GM23338 (cell line): ENCODE measurements around the gene CENPN. TPM values are rescaled to one million over a fixed set of nuclear protein-coding genes. Genes with fewer than 3 reads are reported as not detected.

ENCODE experiments used
- ATAC-seq: fragments of 200-7000 bp; cut with Tn5 transposase; 3 replicates; pipeline ENCODE4 v1.9.1; 2020
- DNase-seq: peaks from one replicate; pipeline ENCODE4 v3.0.0-alpha.2; 2015; ENCODE audit warnings: low spot score
- H2AFZ ChIP-seq: fragments of 200-600 bp; sonication (generic); 2 replicates; pipeline ENCODE4 v1.8.0; 2016; ENCODE audit warnings: antibody characterized with exemption, mild to moderate bottlenecking, moderate library complexity
- H3F3A ChIP-seq: fragments of 200-600 bp; sonication (generic); replicated peaks from 2 replicates; pipeline ENCODE4 v1.8.0; 2017; ENCODE audit warnings: antibody characterized with exemption, mixed run types, low read depth
- H3K27ac ChIP-seq: fragments of 200-600 bp; sonication (generic); 2 replicates; pipeline ENCODE4 v1.6.1; 2016; ENCODE audit warnings: low read depth
- H3K27me3 ChIP-seq: fragments of 200-600 bp; sonication (generic); 2 replicates; pipeline ENCODE4 v1.8.0; 2016; ENCODE audit warnings: mild to moderate bottlenecking, mixed run types, moderate library complexity; ENCODE audit not compliant: insufficient read depth
- H3K36me3 ChIP-seq: fragments of 200-600 bp; sonication (generic); 2 replicates; pipeline ENCODE4 v1.8.0; 2016; ENCODE audit warnings: mild to moderate bottlenecking; ENCODE audit not compliant: insufficient read depth
- H3K4me1 ChIP-seq: fragments of 200-600 bp; sonication (generic); 2 replicates; pipeline ENCODE4 v1.8.0; 2016; ENCODE audit warnings: mild to moderate bottlenecking, moderate library complexity; ENCODE audit not compliant: insufficient read depth
- H3K4me2 ChIP-seq: fragments of 200-600 bp; sonication (generic); 2 replicates; pipeline ENCODE4 v1.7.1; 2017; ENCODE audit warnings: mixed run types
- H3K4me3 ChIP-seq: fragments of 200-600 bp; sonication (generic); 2 replicates; pipeline ENCODE4 v1.6.1; 2016; ENCODE audit warnings: mixed run types
- H3K79me2 ChIP-seq: fragments of 200-600 bp; sonication (generic); replicated peaks from 2 replicates; pipeline ENCODE4 v1.8.0; 2017; ENCODE audit warnings: mild to moderate bottlenecking; ENCODE audit not compliant: insufficient read depth
- H3K9me2 ChIP-seq: fragments of 200-600 bp; sonication (generic); 2 replicates; pipeline ENCODE4 v1.8.0; 2017; ENCODE audit not compliant: insufficient read depth
- H4K20me1 ChIP-seq: fragments of 200-600 bp; sonication (generic); replicated peaks from 2 replicates; pipeline ENCODE4 v1.8.0; 2017; ENCODE audit warnings: mild to moderate bottlenecking; ENCODE audit not compliant: insufficient read depth
- H3K27ac Mint-ChIP-seq: 2 replicates; pipeline ENCODE4 v1.8.0; 2020; ENCODE audit warnings: inconsistent platforms, mild to moderate bottlenecking, moderate library complexity, mixed read lengths
- H3K27me3 Mint-ChIP-seq: 3 replicates; pipeline ENCODE4 v1.8.0; 2022; ENCODE audit warnings: low read depth, mild to moderate bottlenecking, moderate library complexity, mixed read lengths, inconsistent platforms; ENCODE audit not compliant: insufficient read depth, poor library complexity
- H3K36me3 Mint-ChIP-seq: 3 replicates; pipeline ENCODE4 v1.8.0; 2021; ENCODE audit warnings: low read depth, mild to moderate bottlenecking, inconsistent platforms, moderate library complexity, mixed read lengths
- H3K4me1 Mint-ChIP-seq: 3 replicates; pipeline ENCODE4 v1.8.0; 2020; ENCODE audit warnings: mild to moderate bottlenecking, inconsistent platforms, mixed read lengths
- H3K4me3 Mint-ChIP-seq: 3 replicates; pipeline ENCODE4 v1.8.0; 2021; ENCODE audit warnings: moderate library complexity, mild to moderate bottlenecking, inconsistent platforms, mixed read lengths
- H3K9me3 Mint-ChIP-seq: 3 replicates; pipeline ENCODE4 v1.8.0; 2020; ENCODE audit warnings: moderate library complexity, mild to moderate bottlenecking, inconsistent platforms, mixed read lengths
- CREB1 ChIP-seq: fragments of 250-450 bp; sonication (Bioruptor Pico); IDR thresholded peaks from 2 replicates; pipeline ENCODE4 v1.5.0; 2020; ENCODE audit warnings: low read depth, mild to moderate bottlenecking, moderate library complexity
- EZH2 ChIP-seq: fragments of 200-600 bp; sonication (generic); IDR thresholded peaks from one replicate; pipeline ENCODE4 v1.8.0; 2017; ENCODE audit warnings: antibody characterized with exemption, mild to moderate bottlenecking, low read depth; ENCODE audit not compliant: unreplicated experiment
- EZH2phosphoT487 ChIP-seq: fragments of 200-600 bp; sonication (generic); IDR thresholded peaks from one replicate; pipeline ENCODE4 v1.8.1; 2018; ENCODE audit warnings: antibody characterized with exemption; ENCODE audit not compliant: unreplicated experiment
- JUNB ChIP-seq: IDR thresholded peaks from one replicate; pipeline ENCODE4 v1.6.1; 2016; ENCODE audit warnings: antibody characterized with exemption; ENCODE audit not compliant: unreplicated experiment
- NANOG ChIP-seq: IDR thresholded peaks from 2 replicates; pipeline ENCODE4 v1.6.1; 2016; ENCODE audit warnings: antibody characterized with exemption, borderline replicate concordance
- POLR2AphosphoS5 ChIP-seq: IDR thresholded peaks from 2 replicates; pipeline ENCODE4 v1.6.1; 2016; ENCODE audit warnings: antibody characterized with exemption, low read depth
- STAT1 ChIP-seq: IDR thresholded peaks from one replicate; pipeline ENCODE4 v1.6.1; 2016; ENCODE audit warnings: antibody characterized with exemption; ENCODE audit not compliant: unreplicated experiment
- ZNF331 ChIP-seq: fragments of 250-450 bp; sonication (Bioruptor Pico); IDR thresholded peaks from 2 replicates; pipeline ENCODE4 v1.5.0; 2020; ENCODE audit warnings: low read depth, mild to moderate bottlenecking, moderate library complexity
- polyA plus RNA-seq: library from polyadenylated mRNA; unstranded; fragments of >200 nt; fragmentation: Nextera tagmentation; extraction: Ambion mirVana; gene quantifications from 2 replicates; pipeline ENCODE4 v1.2.1, GENCODE V29; 2016
- total RNA-seq: library from RNA; depleted of rRNA; stranded (reverse); fragments of >200 nt; shearing (Covaris generic); gene quantifications from 2 replicates; pipeline ENCODE4 v1.2.3, GENCODE V29; 2014
- TF ChIP-seq, protein P1 (sequence below), 2 experiments: fragments of 200-600 bp in 1 of 2; sonication (generic) in 1 of 2; conservative IDR thresholded peaks; 2 replicates each; pipeline versions ENCODE4 v1.5.1 to v1.6.1; 2016 to 2017; ENCODE audit warnings: antibody characterized with exemption in 2 of 2, low read depth in 2 of 2, mild to moderate bottlenecking in 2 of 2, moderate library complexity in 1 of 2
- TF ChIP-seq, protein P2 (sequence below): IDR thresholded peaks from 2 replicates; pipeline ENCODE4 v1.6.1; 2016; ENCODE audit warnings: antibody characterized with exemption
- TF ChIP-seq, protein P3 (sequence below): IDR thresholded peaks from one replicate; pipeline ENCODE4 v1.6.1; 2018; ENCODE audit warnings: antibody characterized with exemption; ENCODE audit not compliant: unreplicated experiment
- TF ChIP-seq, protein P4 (sequence below): fragments of 250-450 bp; sonication (Bioruptor Pico); IDR thresholded peaks from 2 replicates; pipeline ENCODE4 v1.5.0; 2020; ENCODE audit warnings: mild to moderate bottlenecking, moderate library complexity

Gene CENPN
- total and polyA plus RNA-seq, 2 experiments from 2014 or later, result 43.6 to 80.8 TPM

DNA sequence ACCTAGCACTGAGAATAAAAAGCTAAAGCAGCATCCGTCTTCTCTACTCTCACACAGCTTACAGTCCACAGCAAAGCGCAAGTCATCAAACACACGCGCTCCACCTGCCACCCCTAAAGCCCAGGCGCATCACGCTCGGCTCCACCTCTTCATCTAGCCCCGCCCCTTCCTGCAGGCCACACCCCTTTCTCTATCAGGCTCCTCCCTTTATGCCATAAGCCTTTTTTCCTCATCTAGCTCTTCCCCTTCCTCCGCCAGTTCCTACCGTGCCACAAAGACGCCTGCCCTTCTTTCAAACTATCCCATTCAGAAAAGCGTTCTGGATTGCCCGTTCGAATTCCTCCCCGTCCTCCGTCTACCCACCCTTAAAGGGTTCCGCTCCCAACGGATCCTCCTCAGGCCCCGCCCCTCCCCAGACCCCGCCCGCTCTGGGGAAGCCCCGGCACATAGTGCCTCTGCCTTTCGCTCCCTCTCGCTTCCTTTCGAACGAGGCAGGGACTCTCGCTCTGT is 69.6 kb downstream of the CENPN start (continued):
- TF ChIP-seq, protein P1, sequence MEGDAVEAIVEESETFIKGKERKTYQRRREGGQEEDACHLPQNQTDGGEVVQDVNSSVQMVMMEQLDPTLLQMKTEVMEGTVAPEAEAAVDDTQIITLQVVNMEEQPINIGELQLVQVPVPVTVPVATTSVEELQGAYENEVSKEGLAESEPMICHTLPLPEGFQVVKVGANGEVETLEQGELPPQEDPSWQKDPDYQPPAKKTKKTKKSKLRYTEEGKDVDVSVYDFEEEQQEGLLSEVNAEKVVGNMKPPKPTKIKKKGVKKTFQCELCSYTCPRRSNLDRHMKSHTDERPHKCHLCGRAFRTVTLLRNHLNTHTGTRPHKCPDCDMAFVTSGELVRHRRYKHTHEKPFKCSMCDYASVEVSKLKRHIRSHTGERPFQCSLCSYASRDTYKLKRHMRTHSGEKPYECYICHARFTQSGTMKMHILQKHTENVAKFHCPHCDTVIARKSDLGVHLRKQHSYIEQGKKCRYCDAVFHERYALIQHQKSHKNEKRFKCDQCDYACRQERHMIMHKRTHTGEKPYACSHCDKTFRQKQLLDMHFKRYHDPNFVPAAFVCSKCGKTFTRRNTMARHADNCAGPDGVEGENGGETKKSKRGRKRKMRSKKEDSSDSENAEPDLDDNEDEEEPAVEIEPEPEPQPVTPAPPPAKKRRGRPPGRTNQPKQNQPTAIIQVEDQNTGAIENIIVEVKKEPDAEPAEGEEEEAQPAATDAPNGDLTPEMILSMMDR (conservative IDR thresholded peaks at IDR 0.05; ENCODE audit: low read depth in 2 of 2), result no peak
- TF ChIP-seq ZNF331 (no peak), CREB1 (CRISPR knock-in tag) (peak; percentile 4; the same call in 1 of the 2 replicates), POLR2AphosphoS5 (peak; percentile 48), EZH2 (no peak), EZH2phosphoT487 (no peak), JUNB (no peak), STAT1 (no peak), NANOG (no peak)
- TF ChIP-seq, protein P2, sequence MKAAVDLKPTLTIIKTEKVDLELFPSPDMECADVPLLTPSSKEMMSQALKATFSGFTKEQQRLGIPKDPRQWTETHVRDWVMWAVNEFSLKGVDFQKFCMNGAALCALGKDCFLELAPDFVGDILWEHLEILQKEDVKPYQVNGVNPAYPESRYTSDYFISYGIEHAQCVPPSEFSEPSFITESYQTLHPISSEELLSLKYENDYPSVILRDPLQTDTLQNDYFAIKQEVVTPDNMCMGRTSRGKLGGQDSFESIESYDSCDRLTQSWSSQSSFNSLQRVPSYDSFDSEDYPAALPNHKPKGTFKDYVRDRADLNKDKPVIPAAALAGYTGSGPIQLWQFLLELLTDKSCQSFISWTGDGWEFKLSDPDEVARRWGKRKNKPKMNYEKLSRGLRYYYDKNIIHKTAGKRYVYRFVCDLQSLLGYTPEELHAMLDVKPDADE, result no peak
- TF ChIP-seq, protein P3, sequence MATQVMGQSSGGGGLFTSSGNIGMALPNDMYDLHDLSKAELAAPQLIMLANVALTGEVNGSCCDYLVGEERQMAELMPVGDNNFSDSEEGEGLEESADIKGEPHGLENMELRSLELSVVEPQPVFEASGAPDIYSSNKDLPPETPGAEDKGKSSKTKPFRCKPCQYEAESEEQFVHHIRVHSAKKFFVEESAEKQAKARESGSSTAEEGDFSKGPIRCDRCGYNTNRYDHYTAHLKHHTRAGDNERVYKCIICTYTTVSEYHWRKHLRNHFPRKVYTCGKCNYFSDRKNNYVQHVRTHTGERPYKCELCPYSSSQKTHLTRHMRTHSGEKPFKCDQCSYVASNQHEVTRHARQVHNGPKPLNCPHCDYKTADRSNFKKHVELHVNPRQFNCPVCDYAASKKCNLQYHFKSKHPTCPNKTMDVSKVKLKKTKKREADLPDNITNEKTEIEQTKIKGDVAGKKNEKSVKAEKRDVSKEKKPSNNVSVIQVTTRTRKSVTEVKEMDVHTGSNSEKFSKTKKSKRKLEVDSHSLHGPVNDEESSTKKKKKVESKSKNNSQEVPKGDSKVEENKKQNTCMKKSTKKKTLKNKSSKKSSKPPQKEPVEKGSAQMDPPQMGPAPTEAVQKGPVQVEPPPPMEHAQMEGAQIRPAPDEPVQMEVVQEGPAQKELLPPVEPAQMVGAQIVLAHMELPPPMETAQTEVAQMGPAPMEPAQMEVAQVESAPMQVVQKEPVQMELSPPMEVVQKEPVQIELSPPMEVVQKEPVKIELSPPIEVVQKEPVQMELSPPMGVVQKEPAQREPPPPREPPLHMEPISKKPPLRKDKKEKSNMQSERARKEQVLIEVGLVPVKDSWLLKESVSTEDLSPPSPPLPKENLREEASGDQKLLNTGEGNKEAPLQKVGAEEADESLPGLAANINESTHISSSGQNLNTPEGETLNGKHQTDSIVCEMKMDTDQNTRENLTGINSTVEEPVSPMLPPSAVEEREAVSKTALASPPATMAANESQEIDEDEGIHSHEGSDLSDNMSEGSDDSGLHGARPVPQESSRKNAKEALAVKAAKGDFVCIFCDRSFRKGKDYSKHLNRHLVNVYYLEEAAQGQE, result no peak

DNA sequence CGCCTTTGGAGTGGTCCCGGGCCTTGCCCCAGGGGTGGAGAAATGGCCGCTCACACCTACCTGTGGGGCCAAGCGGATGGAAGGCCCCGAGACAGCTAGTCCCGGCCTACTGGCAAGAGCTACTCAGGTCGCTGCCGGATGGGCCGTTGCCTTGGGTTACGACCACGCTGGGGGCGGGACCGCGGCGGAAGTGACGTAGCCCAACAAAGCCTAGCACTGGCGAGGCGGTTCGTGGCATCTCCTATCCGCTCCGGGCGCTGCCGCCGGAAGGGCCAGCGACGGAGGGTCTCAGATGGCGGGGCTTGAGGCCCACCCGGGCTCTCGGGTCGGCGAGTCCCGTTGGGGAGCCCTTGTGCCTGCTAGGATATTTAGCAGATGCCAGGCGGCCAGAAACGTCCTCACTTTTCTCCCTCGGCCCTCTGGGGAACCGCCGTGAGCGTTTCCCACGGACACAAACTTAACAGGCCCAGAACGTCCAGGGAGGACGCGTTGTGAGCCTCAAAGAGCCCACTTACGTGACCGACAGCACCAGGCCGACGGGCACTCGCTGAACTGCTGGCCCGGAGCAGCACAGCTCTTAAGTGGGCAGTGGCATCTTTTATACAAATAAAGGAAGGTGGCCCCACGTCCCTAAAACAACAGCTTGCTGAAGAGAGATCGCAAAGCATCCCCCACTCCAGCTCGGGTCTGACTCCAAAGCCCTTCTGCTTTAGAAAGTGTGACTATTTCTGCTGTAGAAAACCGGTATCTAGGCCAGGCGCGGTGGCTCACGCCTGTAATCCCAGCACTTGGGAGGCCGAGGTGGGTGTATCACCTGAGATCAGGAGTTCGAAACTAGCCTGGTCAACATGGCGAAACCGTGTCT is 70.3 kb downstream of the CENPN start, which contains the start of gene C16orf46:
Gene C16orf46 (minus strand): TSS at position 163 of the 865 bp plus-strand sequence. CDS start 13,283 bp downstream, outside the sequence.
- Histone ChIP-seq H3K27me3 (no peaks in the 10 kb centered on the region), H2AFZ (peak within 1 kb of the TSS; percentile 98), H3F3A (no peaks in the 10 kb centered on the region), H4K20me1 (no peaks in the 10 kb centered on the region), H3K4me3 (peak within 1 kb of the TSS; percentile 89), H3K79me2 (no peaks in the 10 kb centered on the region), H3K4me1 (peaks cover 19% of the 10 kb centered on the region), H3K9me2 (no peaks in the 10 kb centered on the region), H3K4me2 (peak within 1 kb of the TSS; percentile 91), H3K27ac (peak within 1 kb of the TSS; percentile 94), H3K36me3 (no peaks in the 10 kb centered on the region)
- DNase-seq (peak; percentile 98), ATAC-seq (peak; percentile 96)
- no peak within 1 kb of the TSS for H3K4me3 Mint-ChIP-seq
- no peak within 1 kb of the TSS for H3K27ac Mint-ChIP-seq
- peaks cover 6% of the 10 kb centered on the region for H3K27me3 Mint-ChIP-seq
- peaks cover 10% of the 10 kb centered on the region for H3K36me3 Mint-ChIP-seq
- peaks cover 7% of the 10 kb centered on the region; the same call in 2 of the 3 replicates for H3K4me1 Mint-ChIP-seq
- no peaks in the 10 kb centered on the region for H3K9me3 Mint-ChIP-seq
- TF ChIP-seq EZH2 (no peak), ZNF331 (no peak)
- TF ChIP-seq, protein P4, sequence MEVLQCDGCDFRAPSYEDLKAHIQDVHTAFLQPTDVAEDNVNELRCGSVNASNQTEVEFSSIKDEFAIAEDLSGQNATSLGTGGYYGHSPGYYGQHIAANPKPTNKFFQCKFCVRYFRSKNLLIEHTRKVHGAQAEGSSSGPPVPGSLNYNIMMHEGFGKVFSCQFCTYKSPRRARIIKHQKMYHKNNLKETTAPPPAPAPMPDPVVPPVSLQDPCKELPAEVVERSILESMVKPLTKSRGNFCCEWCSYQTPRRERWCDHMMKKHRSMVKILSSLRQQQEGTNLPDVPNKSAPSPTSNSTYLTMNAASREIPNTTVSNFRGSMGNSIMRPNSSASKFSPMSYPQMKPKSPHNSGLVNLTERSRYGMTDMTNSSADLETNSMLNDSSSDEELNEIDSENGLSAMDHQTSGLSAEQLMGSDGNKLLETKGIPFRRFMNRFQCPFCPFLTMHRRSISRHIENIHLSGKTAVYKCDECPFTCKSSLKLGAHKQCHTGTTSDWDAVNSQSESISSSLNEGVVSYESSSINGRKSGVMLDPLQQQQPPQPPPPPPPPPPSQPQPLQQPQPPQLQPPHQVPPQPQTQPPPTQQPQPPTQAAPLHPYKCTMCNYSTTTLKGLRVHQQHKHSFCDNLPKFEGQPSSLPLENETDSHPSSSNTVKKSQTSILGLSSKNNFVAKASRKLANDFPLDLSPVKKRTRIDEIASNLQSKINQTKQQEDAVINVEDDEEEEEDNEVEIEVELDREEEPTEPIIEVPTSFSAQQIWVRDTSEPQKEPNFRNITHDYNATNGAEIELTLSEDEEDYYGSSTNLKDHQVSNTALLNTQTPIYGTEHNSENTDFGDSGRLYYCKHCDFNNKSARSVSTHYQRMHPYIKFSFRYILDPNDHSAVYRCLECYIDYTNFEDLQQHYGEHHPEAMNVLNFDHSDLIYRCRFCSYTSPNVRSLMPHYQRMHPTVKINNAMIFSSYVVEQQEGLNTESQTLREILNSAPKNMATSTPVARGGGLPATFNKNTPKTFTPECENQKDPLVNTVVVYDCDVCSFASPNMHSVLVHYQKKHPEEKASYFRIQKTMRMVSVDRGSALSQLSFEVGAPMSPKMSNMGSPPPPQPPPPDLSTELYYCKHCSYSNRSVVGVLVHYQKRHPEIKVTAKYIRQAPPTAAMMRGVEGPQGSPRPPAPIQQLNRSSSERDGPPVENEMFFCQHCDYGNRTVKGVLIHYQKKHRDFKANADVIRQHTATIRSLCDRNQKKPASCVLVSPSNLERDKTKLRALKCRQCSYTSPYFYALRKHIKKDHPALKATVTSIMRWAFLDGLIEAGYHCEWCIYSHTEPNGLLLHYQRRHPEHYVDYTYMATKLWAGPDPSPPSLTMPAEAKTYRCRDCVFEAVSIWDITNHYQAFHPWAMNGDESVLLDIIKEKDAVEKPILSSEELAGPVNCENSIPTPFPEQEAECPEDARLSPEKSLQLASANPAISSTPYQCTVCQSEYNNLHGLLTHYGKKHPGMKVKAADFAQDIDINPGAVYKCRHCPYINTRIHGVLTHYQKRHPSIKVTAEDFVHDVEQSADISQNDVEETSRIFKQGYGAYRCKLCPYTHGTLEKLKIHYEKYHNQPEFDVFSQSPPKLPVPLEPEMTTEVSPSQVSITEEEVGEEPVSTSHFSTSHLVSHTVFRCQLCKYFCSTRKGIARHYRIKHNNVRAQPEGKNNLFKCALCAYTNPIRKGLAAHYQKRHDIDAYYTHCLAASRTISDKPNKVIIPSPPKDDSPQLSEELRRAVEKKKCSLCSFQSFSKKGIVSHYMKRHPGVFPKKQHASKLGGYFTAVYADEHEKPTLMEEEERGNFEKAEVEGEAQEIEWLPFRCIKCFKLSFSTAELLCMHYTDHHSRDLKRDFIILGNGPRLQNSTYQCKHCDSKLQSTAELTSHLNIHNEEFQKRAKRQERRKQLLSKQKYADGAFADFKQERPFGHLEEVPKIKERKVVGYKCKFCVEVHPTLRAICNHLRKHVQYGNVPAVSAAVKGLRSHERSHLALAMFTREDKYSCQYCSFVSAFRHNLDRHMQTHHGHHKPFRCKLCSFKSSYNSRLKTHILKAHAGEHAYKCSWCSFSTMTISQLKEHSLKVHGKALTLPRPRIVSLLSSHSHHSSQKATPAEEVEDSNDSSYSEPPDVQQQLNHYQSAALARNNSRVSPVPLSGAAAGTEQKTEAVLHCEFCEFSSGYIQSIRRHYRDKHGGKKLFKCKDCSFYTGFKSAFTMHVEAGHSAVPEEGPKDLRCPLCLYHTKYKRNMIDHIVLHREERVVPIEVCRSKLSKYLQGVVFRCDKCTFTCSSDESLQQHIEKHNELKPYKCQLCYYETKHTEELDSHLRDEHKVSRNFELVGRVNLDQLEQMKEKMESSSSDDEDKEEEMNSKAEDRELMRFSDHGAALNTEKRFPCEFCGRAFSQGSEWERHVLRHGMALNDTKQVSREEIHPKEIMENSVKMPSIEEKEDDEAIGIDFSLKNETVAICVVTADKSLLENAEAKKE, result no peak
